Measurements from ENCODE around the gene C2orf80.
"Not testable (repeated sequence)": the region's sequence is repeated elsewhere in the genome, so short reads cannot be mapped to it uniquely, and the experiment has no call there.

Gene C2orf80

GRCh38 chr2:208135794-208136715 is 53.8 kb downstream of the C2orf80 start:
- in situ Hi-C loops (cut with HindIII; ENCODE audit: low sequenced_read_pairs) = no loop called here

- in situ Hi-C loops (cut with HindIII; ENCODE audit: low sequenced_read_pairs) = no loop called here
These were observed 54.8 kb downstream of the C2orf80 start for GRCh38 chr2:208134928-208135586.

- in situ Hi-C loops (cut with HindIII; ENCODE audit: low sequenced_read_pairs) = no loop called here
These were observed 59.1 kb downstream of the C2orf80 start for GRCh38 chr2:208130712-208131110.

GRCh38 chr2:208129744-208130711 is 59.8 kb downstream of the C2orf80 start, which contains the start of gene CRYGC:
TSS of gene CRYGC (minus strand) at chr2:208129828. CDS start at chr2:208129792, 36 bp downstream.
- in situ Hi-C loops (cut with HindIII; ENCODE audit: low sequenced_read_pairs) = no loop called here

GRCh38 chr2:208128136-208128535 is 61.7 kb downstream of the C2orf80 start:
- in situ Hi-C loops (cut with HindIII; ENCODE audit: low sequenced_read_pairs) = no loop called here

GRCh38 chr2:208127090-208127489 is 62.7 kb downstream of the C2orf80 start:
- in situ Hi-C loops (cut with HindIII; ENCODE audit: low sequenced_read_pairs) = no loop called here

- in situ Hi-C loops (cut with HindIII; ENCODE audit: low sequenced_read_pairs) = no loop called here
These were observed 64.6 kb downstream of the C2orf80 start for GRCh38 chr2:208125251-208125650.

- in situ Hi-C loops (cut with HindIII; ENCODE audit: low sequenced_read_pairs) = not testable (repeated sequence)
These were observed 65.7 kb downstream of the C2orf80 start, which contains the start of gene CRYGD for GRCh38 chr2:208124013-208124715. TSS of gene CRYGD (minus strand) at chr2:208124524. CDS start at chr2:208124473, 51 bp downstream.

GRCh38 chr2:208122248-208122647 is 67.6 kb downstream of the C2orf80 start:
- in situ Hi-C loops (cut with HindIII; ENCODE audit: low sequenced_read_pairs) = no loop called here

GRCh38 chr2:208118918-208119317 is 70.9 kb downstream of the C2orf80 start:
- in situ Hi-C loops (cut with HindIII; ENCODE audit: low sequenced_read_pairs) = no loop called here

GRCh38 chr2:208117390-208117789 is 72.4 kb downstream of the C2orf80 start:
- in situ Hi-C loops (cut with HindIII; ENCODE audit: low sequenced_read_pairs) = not testable (repeated sequence)

Data from DLD1 (cell line).